Measurements from ENCODE around the gene AFDN. TPM values are rescaled to one million over a fixed set of nuclear protein-coding genes. Genes with fewer than 3 reads are reported as not detected.

Gene AFDN
- total and polyA plus RNA-seq, 10 of the 15 experiments (the other 5 are each of a cell fraction or from before 2014, with no cell fraction given): 5.7 to 68.2 (median 45.1) TPM

DNA sequence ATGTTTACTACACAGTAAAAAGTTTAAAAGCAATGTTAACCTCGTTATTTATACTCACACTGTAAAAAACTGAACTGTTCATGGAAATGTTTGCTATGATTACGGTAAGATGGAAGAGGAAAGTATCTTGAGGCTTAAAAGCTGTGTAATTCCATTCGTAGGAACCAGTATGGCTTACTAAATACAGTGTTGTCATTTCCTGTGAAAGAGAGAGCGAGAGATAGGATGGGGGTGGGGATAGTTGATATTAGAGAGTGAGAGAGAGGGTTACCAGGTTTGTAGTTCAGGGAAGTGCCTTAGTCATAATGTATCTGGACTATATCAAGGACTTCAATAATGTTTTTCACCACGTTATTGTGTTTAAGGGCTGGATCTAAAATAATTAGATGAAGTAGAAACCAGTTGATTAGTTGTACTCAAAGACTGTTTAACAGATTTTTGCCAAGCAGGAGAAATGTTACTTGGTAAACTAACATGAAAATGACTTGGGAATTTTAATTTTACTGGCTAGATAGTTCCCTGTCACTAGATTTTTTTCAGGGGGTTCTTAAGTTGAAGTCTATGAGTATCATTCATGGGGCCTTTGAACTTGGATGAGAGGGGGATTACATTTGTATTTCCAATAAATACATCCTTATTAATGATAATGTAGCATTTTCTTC lies 30.4 kb downstream of the AFDN start (continued):
- TF ChIP-seq, protein P1, sequence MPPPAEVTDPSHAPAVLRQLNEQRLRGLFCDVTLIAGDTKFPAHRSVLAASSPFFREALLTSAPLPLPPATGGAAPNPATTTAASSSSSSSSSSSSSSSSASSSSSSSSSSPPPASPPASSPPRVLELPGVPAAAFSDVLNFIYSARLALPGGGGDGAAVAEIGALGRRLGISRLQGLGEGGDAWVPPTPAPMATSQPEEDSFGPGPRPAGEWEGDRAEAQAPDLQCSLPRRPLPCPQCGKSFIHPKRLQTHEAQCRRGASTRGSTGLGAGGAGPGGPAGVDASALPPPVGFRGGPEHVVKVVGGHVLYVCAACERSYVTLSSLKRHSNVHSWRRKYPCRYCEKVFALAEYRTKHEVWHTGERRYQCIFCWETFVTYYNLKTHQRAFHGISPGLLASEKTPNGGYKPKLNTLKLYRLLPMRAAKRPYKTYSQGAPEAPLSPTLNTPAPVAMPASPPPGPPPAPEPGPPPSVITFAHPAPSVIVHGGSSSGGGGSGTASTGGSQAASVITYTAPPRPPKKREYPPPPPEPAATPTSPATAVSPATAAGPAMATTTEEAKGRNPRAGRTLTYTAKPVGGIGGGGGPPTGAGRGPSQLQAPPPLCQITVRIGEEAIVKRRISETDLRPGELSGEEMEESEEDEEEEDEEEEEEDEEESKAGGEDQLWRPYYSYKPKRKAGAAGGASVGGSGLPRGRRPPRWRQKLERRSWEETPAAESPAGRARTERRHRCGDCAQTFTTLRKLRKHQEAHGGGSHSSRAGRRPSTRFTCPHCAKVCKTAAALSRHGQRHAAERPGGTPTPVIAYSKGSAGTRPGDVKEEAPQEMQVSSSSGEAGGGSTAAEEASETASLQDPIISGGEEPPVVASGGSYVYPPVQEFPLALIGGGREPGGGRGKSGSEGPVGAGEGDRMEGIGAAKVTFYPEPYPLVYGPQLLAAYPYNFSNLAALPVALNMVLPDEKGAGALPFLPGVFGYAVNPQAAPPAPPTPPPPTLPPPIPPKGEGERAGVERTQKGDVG (CRISPR knock-in tag; IDR thresholded peaks at IDR 0.05): no peak
- TF ChIP-seq BRCA1 (IDR thresholded peaks at IDR 0.05; ENCODE audit: low read depth, low read length): no peak
- TF ChIP-seq NR2F1 (conservative IDR thresholded peaks at IDR 0.05): no peak
- no peak for TF ChIP-seq MEF2B (IDR thresholded peaks at IDR 0.05; ENCODE audit: partially characterized antibody, poor library complexity, severe bottlenecking)
- TF ChIP-seq YY1 (IDR thresholded peaks at IDR 0.05; ENCODE audit: low read depth, low read length): no peak
- TF ChIP-seq ATF7 (IDR thresholded peaks at IDR 0.05; ENCODE audit: low read depth): peak; percentile 62; the same call in 1 of the 2 replicates
- no peak for TF ChIP-seq IKZF1 (conservative IDR thresholded peaks at IDR 0.05)
- TF ChIP-seq SMAD1 (IDR thresholded peaks at IDR 0.05; ENCODE audit: low read depth, partially characterized antibody): no peak
- TF ChIP-seq TCF7 (IDR thresholded peaks at IDR 0.05; ENCODE audit: borderline replicate concordance): no peak
- no peak for TF ChIP-seq TARDBP (IDR thresholded peaks at IDR 0.05; ENCODE audit: borderline replicate concordance)
- TF ChIP-seq, protein P2, sequence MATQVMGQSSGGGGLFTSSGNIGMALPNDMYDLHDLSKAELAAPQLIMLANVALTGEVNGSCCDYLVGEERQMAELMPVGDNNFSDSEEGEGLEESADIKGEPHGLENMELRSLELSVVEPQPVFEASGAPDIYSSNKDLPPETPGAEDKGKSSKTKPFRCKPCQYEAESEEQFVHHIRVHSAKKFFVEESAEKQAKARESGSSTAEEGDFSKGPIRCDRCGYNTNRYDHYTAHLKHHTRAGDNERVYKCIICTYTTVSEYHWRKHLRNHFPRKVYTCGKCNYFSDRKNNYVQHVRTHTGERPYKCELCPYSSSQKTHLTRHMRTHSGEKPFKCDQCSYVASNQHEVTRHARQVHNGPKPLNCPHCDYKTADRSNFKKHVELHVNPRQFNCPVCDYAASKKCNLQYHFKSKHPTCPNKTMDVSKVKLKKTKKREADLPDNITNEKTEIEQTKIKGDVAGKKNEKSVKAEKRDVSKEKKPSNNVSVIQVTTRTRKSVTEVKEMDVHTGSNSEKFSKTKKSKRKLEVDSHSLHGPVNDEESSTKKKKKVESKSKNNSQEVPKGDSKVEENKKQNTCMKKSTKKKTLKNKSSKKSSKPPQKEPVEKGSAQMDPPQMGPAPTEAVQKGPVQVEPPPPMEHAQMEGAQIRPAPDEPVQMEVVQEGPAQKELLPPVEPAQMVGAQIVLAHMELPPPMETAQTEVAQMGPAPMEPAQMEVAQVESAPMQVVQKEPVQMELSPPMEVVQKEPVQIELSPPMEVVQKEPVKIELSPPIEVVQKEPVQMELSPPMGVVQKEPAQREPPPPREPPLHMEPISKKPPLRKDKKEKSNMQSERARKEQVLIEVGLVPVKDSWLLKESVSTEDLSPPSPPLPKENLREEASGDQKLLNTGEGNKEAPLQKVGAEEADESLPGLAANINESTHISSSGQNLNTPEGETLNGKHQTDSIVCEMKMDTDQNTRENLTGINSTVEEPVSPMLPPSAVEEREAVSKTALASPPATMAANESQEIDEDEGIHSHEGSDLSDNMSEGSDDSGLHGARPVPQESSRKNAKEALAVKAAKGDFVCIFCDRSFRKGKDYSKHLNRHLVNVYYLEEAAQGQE (IDR thresholded peaks at IDR 0.05; ENCODE audit: low read depth, low read length): no peak
- TF ChIP-seq, protein P3, sequence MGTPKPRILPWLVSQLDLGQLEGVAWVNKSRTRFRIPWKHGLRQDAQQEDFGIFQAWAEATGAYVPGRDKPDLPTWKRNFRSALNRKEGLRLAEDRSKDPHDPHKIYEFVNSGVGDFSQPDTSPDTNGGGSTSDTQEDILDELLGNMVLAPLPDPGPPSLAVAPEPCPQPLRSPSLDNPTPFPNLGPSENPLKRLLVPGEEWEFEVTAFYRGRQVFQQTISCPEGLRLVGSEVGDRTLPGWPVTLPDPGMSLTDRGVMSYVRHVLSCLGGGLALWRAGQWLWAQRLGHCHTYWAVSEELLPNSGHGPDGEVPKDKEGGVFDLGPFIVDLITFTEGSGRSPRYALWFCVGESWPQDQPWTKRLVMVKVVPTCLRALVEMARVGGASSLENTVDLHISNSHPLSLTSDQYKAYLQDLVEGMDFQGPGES (IDR thresholded peaks at IDR 0.05): no peak

Data from GM12878 (cell line).